Fibroblast of lung (primary cell): ENCODE results near the gene GRM4.

Experiments used
- EZH2 ChIP-seq: IDR thresholded peaks from 2 replicates; pipeline ENCODE4 v1.5.1; 2012; ENCODE audit warnings: low read length, control low read depth, mild to moderate bottlenecking; ENCODE audit errors: missing control alignments
- TF ChIP-seq, protein P1 (sequence below), 2 donors: IDR thresholded peaks in 1 of 2; conservative IDR thresholded peaks in 1 of 2; 1 replicate in 1 of 2; 2 replicates in 1 of 2; pipeline ENCODE4 v1.5.1; 2011 to 2012; ENCODE audit warnings: low read length in 2 of 2, control low read depth in 1 of 2, inconsistent platforms in 1 of 2, low read depth in 1 of 2, mild to moderate bottlenecking in 1 of 2

DNA sequence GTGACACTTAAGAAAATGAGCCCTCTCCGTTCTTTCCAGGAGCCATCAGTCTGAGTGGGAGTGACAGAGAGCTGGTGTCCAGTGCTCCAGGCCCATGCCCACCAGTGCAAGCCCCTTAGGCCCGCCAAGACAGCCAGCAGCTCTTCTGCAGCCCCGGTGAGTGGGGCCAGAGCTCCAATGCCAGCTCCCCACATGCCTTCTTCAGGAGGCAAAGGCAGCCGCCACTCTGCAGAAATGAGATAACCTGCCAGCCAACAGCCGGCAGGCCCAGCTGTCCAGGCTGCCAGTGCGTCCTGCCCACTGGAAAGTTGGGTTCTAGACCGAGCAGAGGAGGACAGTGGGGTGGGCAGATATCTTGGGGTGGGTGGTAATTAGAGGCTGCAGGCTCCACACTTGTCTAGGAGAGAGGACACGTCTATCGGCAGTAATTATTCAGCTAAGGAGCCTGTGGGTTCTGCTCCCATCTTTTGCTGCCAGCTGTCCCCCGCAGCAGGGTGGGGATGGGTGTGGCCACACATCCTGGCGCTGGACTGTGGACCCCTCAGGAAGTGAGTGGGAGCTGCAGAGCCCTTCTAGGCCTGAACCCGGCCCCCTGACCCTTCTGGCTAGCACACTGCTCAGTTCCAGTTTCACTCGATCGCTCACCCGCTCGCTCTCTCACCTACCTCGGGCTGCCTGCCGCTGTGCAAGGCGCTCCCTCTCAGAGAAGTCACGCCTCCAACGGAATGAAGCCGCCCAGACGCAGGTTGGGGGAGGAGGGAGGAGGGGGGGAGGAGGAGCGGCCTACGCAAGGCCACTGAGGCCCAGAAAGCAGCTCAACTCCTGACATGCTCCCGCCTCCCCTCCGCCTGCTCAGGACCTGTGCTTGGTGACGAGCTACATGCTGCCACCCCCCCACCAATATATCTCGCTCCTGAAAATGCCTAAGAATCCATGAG lies 3.6 kb downstream of the GRM4 start:
- TF ChIP-seq EZH2: no peak
- TF ChIP-seq, protein P1, sequence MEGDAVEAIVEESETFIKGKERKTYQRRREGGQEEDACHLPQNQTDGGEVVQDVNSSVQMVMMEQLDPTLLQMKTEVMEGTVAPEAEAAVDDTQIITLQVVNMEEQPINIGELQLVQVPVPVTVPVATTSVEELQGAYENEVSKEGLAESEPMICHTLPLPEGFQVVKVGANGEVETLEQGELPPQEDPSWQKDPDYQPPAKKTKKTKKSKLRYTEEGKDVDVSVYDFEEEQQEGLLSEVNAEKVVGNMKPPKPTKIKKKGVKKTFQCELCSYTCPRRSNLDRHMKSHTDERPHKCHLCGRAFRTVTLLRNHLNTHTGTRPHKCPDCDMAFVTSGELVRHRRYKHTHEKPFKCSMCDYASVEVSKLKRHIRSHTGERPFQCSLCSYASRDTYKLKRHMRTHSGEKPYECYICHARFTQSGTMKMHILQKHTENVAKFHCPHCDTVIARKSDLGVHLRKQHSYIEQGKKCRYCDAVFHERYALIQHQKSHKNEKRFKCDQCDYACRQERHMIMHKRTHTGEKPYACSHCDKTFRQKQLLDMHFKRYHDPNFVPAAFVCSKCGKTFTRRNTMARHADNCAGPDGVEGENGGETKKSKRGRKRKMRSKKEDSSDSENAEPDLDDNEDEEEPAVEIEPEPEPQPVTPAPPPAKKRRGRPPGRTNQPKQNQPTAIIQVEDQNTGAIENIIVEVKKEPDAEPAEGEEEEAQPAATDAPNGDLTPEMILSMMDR (conservative IDR thresholded peaks at IDR 0.05 in 1 of 2, IDR thresholded peaks at IDR 0.05 in 1 of 2; ENCODE audit: low read depth in 1 of 2, low read length in 2 of 2): no peak
